ENCODE results near the gene ITIH5.

Gene ITIH5

GRCh38 chr10:7703140-7703539, 36.4 kb upstream of the ITIH5 start, which contains the start of gene ITIH2:
ITIH2 (plus strand) TSS chr10:7703316; CDS start chr10:7703435, 119 bp downstream.
- Histone ChIP-seq H4K20me1 (ENCODE audit: insufficient read depth, low read length, poor library complexity, severe bottlenecking) (no peaks in the 10 kb centered on the region), H3K27me3 (ENCODE audit: insufficient read depth, low read length, poor library complexity, severe bottlenecking) (peaks cover 11% of the 10 kb centered on the region), H3K4me2 (ENCODE audit: low read depth, low read length, poor library complexity, severe bottlenecking) (no peak within 1 kb of the TSS), H3K9me2 (replicated peaks; ENCODE audit: low read depth, low read length) (no peaks in the 10 kb centered on the region), H2AFZ (ENCODE audit: low read length) (no peak within 1 kb of the TSS), H3K79me2 (ENCODE audit: insufficient read depth, low read length) (no peaks in the 10 kb centered on the region), H3K4me3 (ENCODE audit: low read length, poor library complexity, severe bottlenecking) (no peak within 1 kb of the TSS), H3K36me3 (ENCODE audit: insufficient read depth, low read length) (no peaks in the 10 kb centered on the region), H3K9ac (ENCODE audit: low read depth, low read length, poor library complexity, severe bottlenecking) (no peak within 1 kb of the TSS), H3F3A (ENCODE audit: low read depth) (no peaks in the 10 kb centered on the region), H3K9me3 (ENCODE audit: insufficient read depth, low read depth, low read length) (no peaks in the 10 kb centered on the region), H3K4me1 (ENCODE audit: insufficient read depth, low read length, poor library complexity, severe bottlenecking) (no peaks in the 10 kb centered on the region)
- no peak for TF ChIP-seq CTCF (conservative IDR thresholded peaks at IDR 0.05; ENCODE audit: low read length)
- TF ChIP-seq EZH2phosphoT487 (IDR thresholded peaks at IDR 0.05; ENCODE audit: borderline replicate concordance), result no peak

GRCh38 chr10:7702288-7702812, 35.6 kb upstream of the ITIH5 start:
- Histone ChIP-seq H3K79me2 (ENCODE audit: insufficient read depth, low read length) (no peaks in the 10 kb centered on the region), H3K27me3 (ENCODE audit: insufficient read depth, low read length, poor library complexity, severe bottlenecking) (peaks cover 11% of the 10 kb centered on the region), H3K9ac (ENCODE audit: low read depth, low read length, poor library complexity, severe bottlenecking) (no peak overlapping the region), H3K4me2 (ENCODE audit: low read depth, low read length, poor library complexity, severe bottlenecking) (no peak overlapping the region), H4K20me1 (ENCODE audit: insufficient read depth, low read length, poor library complexity, severe bottlenecking) (no peaks in the 10 kb centered on the region), H3K36me3 (ENCODE audit: insufficient read depth, low read length) (no peaks in the 10 kb centered on the region), H3K4me3 (ENCODE audit: low read length, poor library complexity, severe bottlenecking) (no peak overlapping the region), H3F3A (ENCODE audit: low read depth) (no peaks in the 10 kb centered on the region), H3K4me1 (ENCODE audit: insufficient read depth, low read length, poor library complexity, severe bottlenecking) (no peaks in the 10 kb centered on the region), H2AFZ (ENCODE audit: low read length) (no peak overlapping the region), H3K9me3 (ENCODE audit: insufficient read depth, low read depth, low read length) (no peaks in the 10 kb centered on the region), H3K9me2 (replicated peaks; ENCODE audit: low read depth, low read length) (no peaks in the 10 kb centered on the region)
- TF ChIP-seq EZH2phosphoT487 (IDR thresholded peaks at IDR 0.05; ENCODE audit: borderline replicate concordance) (no peak), CTCF (conservative IDR thresholded peaks at IDR 0.05; ENCODE audit: low read length) (no peak)

- H3K9me2 ChIP-seq (replicated peaks; ENCODE audit: low read depth, low read length), result no peaks in the 10 kb centered on the region
- H3K9ac ChIP-seq (ENCODE audit: low read depth, low read length, poor library complexity, severe bottlenecking), result no peak overlapping the region
- H3K36me3 ChIP-seq (ENCODE audit: insufficient read depth, low read length), result no peaks in the 10 kb centered on the region
- no peak for TF ChIP-seq CTCF (conservative IDR thresholded peaks at IDR 0.05; ENCODE audit: low read length)
- TF ChIP-seq EZH2phosphoT487 (IDR thresholded peaks at IDR 0.05; ENCODE audit: borderline replicate concordance), result no peak
- no peaks in the 10 kb centered on the region for H3K9me3 ChIP-seq (ENCODE audit: insufficient read depth, low read depth, low read length)
- H3K4me2 ChIP-seq (ENCODE audit: low read depth, low read length, poor library complexity, severe bottlenecking), result no peak overlapping the region
- H4K20me1 ChIP-seq (ENCODE audit: insufficient read depth, low read length, poor library complexity, severe bottlenecking), result no peaks in the 10 kb centered on the region
- H2AFZ ChIP-seq (ENCODE audit: low read length), result no peak overlapping the region
- H3K4me1 ChIP-seq (ENCODE audit: insufficient read depth, low read length, poor library complexity, severe bottlenecking), result no peaks in the 10 kb centered on the region
- no peaks in the 10 kb centered on the region for H3K79me2 ChIP-seq (ENCODE audit: insufficient read depth, low read length)
- peaks cover 3% of the 10 kb centered on the region for H3K27me3 ChIP-seq (ENCODE audit: insufficient read depth, low read length, poor library complexity, severe bottlenecking)
- no peak overlapping the region for H3K4me3 ChIP-seq (ENCODE audit: low read length, poor library complexity, severe bottlenecking)
- no peaks in the 10 kb centered on the region for H3F3A ChIP-seq (ENCODE audit: low read depth)
Measured at GRCh38 chr10:7701158-7701742, 34.5 kb upstream of the ITIH5 start.
